ENCODE data around the gene BRWD1.

BRWD1 gene

DNA sequence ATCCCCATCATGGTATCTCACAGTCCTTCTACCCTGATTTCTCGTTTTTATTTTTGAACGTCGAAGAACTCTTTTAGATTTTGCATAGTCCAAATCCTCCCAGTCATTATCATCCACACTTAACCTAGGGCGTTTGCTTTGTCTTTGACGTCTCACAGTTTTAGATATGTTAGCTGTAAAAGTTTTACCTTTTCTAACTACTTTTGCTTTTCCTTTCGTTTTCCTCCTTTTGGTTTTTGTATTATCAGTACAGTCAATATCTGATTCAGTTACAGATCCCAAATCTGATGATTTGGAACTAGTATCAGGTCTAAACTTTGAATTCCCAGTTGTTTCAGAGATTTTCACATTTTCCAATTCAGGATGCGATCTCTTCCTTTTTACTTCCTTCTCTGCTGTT lies 117.1 kb downstream of the BRWD1 start:
- Histone ChIP-seq H3K4me1 (ENCODE audit: insufficient read depth, low read length) (no peaks in the 10 kb centered on the region), H3K36me3 (ENCODE audit: insufficient read depth, low read length) (peaks cover 81% of the 10 kb centered on the region), H3K9me3 (ENCODE audit: low read length) (no peaks in the 10 kb centered on the region), H3K4me3 (ENCODE audit: low read length) (no peak overlapping the region), H2AFZ (ENCODE audit: low read depth, low read length) (no peak overlapping the region), H3K27me3 (ENCODE audit: insufficient read depth, low read length) (no peaks in the 10 kb centered on the region)

DNA sequence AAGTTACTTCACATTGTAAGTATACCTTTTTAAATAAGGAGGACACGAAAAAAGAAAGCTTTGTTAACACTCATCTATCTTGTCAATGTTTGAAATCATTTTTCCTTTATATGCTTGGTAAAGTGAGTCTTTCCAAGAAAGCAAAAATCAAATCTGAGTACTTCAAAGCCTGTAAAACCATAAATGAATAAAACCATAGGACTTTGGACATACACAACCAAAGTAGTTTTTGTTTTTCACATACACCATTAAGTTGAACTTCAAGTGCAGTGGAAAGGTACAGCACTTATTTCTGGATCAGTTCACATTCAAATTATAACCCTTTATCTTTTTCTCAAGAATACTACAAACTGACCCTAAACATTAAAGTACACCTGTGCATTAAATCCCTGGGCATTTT lies 120.1 kb downstream of the BRWD1 start:
- Histone ChIP-seq H3K27me3 (ENCODE audit: insufficient read depth, low read length) (no peaks in the 10 kb centered on the region), H3K4me3 (ENCODE audit: low read length) (no peak overlapping the region), H3K36me3 (ENCODE audit: insufficient read depth, low read length) (peaks cover 52% of the 10 kb centered on the region), H3K9me3 (ENCODE audit: low read length) (no peaks in the 10 kb centered on the region), H3K4me1 (ENCODE audit: insufficient read depth, low read length) (no peaks in the 10 kb centered on the region), H2AFZ (ENCODE audit: low read depth, low read length) (no peak overlapping the region)

DNA sequence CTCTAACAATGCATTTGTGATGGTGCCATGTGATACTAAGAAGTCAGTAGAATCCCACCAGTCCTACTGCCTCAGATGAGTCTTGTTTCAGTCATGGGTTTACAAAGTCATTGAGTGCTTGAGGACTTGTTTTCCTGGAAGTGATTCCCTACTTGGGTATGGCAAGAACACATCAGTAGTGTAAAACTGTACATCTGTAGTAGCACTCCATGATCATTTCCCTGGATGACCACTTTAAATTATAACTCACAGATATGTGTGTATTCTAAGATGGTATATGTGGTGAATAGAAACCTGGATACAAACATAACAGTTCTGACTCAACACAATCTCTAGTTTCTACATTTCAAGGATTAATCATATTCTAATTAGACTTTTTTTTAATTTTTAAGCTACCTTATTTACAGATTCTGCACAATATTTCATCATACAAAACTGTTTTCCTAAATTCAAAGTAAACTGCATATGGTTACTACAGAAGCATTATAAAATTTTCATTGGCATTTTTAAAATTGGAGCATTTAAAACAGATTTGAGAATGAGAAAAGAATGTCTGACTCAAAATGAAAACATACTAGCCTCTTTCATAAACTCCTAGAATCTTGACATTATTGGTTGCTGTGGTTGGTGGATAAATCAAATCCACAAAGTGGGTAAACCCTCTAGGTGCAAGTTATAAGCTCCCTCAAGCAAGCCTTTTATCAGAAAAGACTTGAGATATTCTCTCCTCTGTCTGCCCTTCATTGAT lies 123.4 kb downstream of the BRWD1 start:
- no peak overlapping the region for H3K4me3 ChIP-seq (ENCODE audit: low read length)

DNA sequence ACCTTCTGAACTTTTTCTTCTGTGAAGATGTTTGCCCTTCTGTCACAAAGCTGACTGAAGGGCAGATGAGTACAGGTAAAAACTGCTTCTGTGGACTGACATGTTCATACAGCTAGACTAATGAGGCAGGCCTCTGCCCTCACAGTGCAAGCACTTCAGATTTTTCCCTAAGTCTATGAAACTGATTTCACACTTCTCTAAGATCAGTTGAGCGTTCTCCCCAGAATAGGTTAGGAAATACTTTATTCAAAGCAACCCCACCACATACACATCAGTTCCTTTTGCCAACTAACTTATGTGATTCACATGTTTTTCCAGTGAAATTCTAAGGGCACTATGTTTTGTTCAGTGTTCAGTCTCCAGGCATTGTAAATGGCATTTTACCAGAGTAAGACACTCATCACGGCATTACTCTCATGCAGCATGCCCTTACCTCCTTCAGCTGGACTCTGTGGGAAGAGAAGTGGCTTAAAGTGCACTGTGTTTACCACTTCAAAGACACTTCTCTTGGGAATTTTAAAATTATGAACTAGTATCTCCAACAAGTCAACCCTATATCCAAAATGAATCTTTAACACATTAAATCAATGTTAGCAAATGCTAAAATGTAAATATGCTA lies 124.8 kb downstream of the BRWD1 start:
- Histone ChIP-seq H3K4me1 (ENCODE audit: insufficient read depth, low read length) (no peaks in the 10 kb centered on the region), H3K9me3 (ENCODE audit: low read length) (no peaks in the 10 kb centered on the region), H3K27me3 (ENCODE audit: insufficient read depth, low read length) (no peaks in the 10 kb centered on the region), H3K36me3 (ENCODE audit: insufficient read depth, low read length) (peaks cover 11% of the 10 kb centered on the region), H2AFZ (ENCODE audit: low read depth, low read length) (no peak overlapping the region), H3K4me3 (ENCODE audit: low read length) (no peak overlapping the region)

More for the DNA sequence above, 123.4 kb downstream of the BRWD1 start:
- Histone ChIP-seq H2AFZ (ENCODE audit: low read depth, low read length) (no peak overlapping the region), H3K36me3 (ENCODE audit: insufficient read depth, low read length) (peaks cover 20% of the 10 kb centered on the region), H3K9me3 (ENCODE audit: low read length) (no peaks in the 10 kb centered on the region), H3K4me1 (ENCODE audit: insufficient read depth, low read length) (no peaks in the 10 kb centered on the region), H3K27me3 (ENCODE audit: insufficient read depth, low read length) (no peaks in the 10 kb centered on the region)

DNA sequence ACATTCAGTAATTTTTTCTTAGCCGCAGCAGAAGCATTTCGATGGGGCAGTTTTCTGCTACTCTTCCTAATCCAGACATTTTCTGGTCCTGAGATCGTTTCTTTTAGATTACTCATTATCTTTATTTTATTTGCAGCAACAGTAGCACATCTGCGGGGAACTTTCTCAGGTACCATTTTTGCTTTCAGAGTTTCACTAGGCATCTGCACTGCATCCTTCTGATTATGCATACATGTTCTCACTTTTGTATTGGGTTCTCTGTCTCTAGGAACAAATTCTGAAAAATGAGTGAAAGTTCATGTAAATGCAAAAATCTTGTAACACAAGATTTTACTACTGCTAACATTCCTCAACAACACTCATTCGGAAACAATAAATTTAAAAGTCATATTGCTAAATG lies 126.3 kb downstream of the BRWD1 start:
- Histone ChIP-seq H3K4me3 (ENCODE audit: low read length) (no peak overlapping the region), H3K9me3 (ENCODE audit: low read length) (no peaks in the 10 kb centered on the region), H3K4me1 (ENCODE audit: insufficient read depth, low read length) (peaks cover 5% of the 10 kb centered on the region), H3K27me3 (ENCODE audit: insufficient read depth, low read length) (no peaks in the 10 kb centered on the region), H3K36me3 (ENCODE audit: insufficient read depth, low read length) (no peaks in the 10 kb centered on the region), H2AFZ (ENCODE audit: low read depth, low read length) (no peak overlapping the region)

DNA sequence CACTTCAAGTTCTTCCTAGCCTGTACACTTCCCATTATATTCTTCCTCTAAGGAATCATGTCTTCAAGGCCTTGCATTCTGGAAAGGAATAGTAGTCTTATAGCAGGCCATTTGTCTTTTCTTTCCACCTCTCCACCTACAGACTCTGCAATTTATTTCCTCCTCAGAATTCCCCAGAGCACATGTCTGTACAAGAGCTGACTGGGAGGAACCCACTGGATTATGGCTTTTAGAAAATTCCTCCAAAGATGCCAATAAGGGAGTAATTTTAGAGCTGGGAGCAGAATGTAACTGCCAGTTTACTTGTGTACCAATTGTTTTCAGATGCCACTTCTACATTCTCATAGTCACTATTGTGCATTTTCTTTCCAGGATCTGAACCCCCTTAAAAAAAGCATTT lies 126.8 kb downstream of the BRWD1 start:
- no peaks in the 10 kb centered on the region for H3K36me3 ChIP-seq (ENCODE audit: insufficient read depth, low read length)
- H2AFZ ChIP-seq (ENCODE audit: low read depth, low read length) = no peak overlapping the region
- no peaks in the 10 kb centered on the region for H3K27me3 ChIP-seq (ENCODE audit: insufficient read depth, low read length)
- H3K9me3 ChIP-seq (ENCODE audit: low read length) = no peaks in the 10 kb centered on the region
- peaks cover 9% of the 10 kb centered on the region for H3K4me1 ChIP-seq (ENCODE audit: insufficient read depth, low read length)
- H3K4me3 ChIP-seq (ENCODE audit: low read length) = no peak overlapping the region

DNA sequence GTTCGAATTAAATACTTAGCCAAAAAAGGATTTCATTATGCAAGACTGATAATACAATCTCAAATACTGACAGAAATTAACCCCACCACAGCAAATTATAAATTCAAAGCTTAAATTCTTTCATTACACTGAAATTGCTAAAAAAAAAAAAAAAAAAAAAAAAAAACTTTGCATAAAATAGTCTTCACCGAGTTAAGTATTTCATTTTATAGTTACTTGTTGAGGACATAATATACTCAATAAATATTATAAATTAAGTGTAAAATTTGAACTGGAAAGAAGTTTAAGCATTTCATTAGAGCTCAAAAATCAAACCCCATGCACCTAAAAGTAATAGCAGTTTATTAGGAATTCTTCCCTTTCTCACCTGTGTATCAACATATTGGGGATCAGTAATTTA lies 128.3 kb downstream of the BRWD1 start:
- H2AFZ ChIP-seq (ENCODE audit: low read depth, low read length) = no peak overlapping the region
- peaks cover 13% of the 10 kb centered on the region for H3K4me1 ChIP-seq (ENCODE audit: insufficient read depth, low read length)
- no peaks in the 10 kb centered on the region for H3K9me3 ChIP-seq (ENCODE audit: low read length)
- peaks cover 9% of the 10 kb centered on the region for H3K36me3 ChIP-seq (ENCODE audit: insufficient read depth, low read length)
- no peak overlapping the region for H3K4me3 ChIP-seq (ENCODE audit: low read length)
- no peaks in the 10 kb centered on the region for H3K27me3 ChIP-seq (ENCODE audit: insufficient read depth, low read length)

DNA sequence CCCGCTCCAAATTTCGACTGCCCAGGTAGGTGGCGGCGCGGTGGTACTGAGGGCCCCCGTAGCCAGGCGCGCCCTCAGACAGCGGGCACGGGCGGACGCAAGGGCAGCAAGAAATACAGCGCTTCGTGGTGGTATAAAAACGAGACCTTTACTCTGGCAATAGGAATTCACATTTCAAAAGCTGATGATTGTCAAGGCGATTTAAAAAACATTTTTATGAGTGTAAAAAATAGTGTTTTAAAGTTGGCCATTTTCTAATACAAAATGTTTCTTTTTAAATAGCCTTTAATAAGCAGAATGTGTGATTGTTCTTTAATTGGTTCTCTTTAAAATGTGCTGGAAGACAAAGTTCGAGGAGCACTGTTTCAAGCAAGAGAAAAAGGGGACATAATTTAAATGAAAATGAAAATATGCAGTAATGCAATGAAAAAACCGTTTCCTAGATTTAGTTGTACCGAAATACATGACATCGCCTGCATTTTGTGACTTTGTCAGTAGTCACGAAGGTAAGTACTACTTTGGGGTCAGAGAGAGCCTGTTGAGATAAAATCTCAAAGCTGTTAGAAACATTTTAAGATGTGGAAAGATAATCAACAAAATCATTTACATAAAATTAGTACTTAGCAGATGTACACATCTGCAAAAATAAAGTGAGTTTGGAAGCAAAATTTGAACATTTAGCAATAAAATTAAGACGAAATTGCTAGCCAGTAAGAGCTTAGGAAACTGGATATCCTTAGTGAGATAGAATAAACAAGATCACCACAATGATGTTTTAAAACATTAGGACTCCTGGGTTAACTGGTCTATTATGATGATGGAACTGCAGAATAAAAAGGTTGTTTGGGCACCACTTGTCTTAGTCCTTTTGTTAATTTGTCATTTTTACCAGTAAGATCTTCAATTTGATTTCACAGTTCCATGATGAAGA lies 129.1 kb downstream of the BRWD1 start:
- Histone ChIP-seq H2AFZ (ENCODE audit: low read depth, low read length) (peak overlapping the region; percentile 90), H3K36me3 (ENCODE audit: insufficient read depth, low read length) (peaks cover 16% of the 10 kb centered on the region), H3K4me1 (ENCODE audit: insufficient read depth, low read length) (peaks cover 13% of the 10 kb centered on the region), H3K27me3 (ENCODE audit: insufficient read depth, low read length) (no peaks in the 10 kb centered on the region), H3K9me3 (ENCODE audit: low read length) (no peaks in the 10 kb centered on the region), H3K4me3 (ENCODE audit: low read length) (peak overlapping the region; percentile 90)

DNA sequence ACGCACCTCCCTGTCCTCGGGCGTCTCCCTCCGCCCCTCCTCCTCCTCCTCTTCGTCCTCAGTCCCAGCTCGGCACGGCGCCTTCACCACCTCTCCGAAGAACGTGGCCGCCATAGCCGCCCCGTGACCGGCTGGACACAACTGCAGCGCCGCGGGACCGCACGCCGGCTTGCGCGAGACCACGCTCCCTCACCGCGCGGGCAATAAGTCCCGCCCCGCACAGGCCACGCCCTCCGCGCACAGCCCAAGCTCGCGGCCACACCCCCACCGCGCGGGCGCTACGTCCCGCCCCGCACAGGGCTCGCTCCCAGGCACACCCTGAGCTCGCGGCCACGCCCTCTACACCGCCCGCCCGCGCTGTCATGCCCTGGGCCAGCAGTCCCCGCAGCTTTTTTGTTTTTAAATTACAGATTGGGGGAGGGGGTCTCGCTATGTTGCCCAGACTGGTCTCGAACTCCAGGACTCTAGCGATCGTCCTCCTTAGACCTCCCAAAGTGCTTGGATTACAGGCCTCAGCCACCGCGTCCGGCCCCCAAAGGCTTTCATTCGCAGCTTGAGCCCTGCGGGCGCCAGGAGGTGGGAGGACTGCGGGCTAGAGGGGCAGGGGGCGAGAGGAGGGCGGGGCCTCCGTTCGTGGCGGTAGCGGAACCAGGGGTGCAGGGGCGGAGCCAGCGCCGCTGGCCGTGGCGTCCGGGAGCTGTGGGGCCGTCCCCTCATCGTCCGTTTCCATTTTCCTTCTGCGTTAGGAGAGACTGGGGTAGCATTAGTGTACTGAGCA lies 130.0 kb downstream of the BRWD1 start, which contains the start of gene PSMG1:
Gene PSMG1, minus strand, starts transcription at position 180 of the 778 bp plus-strand sequence. Its CDS starts 66 bp downstream, at position 114.
- H3K4me1 ChIP-seq (ENCODE audit: insufficient read depth, low read length) = peaks cover 13% of the 10 kb centered on the region
- peak within 1 kb of the TSS; percentile 90 for H3K4me3 ChIP-seq (ENCODE audit: low read length)
- peaks cover 24% of the 10 kb centered on the region for H3K36me3 ChIP-seq (ENCODE audit: insufficient read depth, low read length)
- H3K27me3 ChIP-seq (ENCODE audit: insufficient read depth, low read length) = no peaks in the 10 kb centered on the region
- H2AFZ ChIP-seq (ENCODE audit: low read depth, low read length) = peak within 1 kb of the TSS; percentile 90
- peaks cover 3% of the 10 kb centered on the region for H3K9me3 ChIP-seq (ENCODE audit: low read length)

DNA sequence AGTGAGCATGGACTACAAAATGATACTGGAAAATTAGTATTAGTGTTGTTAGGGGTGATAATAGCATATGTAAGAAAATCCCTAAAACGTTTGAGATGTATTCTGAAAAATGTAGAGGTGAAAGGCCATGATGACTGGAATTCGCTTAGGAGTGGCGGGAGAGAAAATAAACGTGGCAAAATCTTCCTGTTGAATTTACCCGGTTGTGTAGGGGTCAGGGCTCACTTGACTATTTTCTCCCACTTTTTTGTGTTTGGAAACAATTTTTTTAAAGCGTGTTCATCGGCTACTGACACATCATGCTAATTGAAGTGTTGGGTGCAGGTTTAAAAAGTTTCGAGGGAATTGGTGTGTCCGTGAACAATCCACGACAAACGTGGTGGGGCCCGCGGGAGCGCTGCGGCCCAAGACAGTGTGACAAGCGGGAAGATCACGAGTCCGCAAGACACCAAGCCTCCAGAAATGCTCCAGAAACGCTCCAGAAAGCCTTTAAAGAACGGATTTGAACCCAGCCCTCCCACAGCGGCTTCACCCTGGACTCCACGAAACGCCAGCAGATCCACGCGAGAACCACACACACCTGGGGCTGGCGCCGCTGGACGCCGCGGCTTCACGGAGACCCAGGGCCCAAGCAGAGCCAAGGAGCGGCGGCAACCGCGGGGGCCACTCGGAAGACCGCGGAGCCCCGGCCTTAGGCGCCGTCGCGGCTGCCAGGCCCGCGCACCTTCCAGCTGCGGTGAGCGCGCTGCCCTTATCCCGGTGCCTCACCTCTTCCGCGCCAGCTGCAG lies 130.8 kb downstream of the BRWD1 start:
- Histone ChIP-seq H3K4me3 (ENCODE audit: low read length) (peak overlapping the region; percentile 90), H2AFZ (ENCODE audit: low read depth, low read length) (peak overlapping the region; percentile 90), H3K36me3 (ENCODE audit: insufficient read depth, low read length) (peaks cover 29% of the 10 kb centered on the region), H3K4me1 (ENCODE audit: insufficient read depth, low read length) (peaks cover 13% of the 10 kb centered on the region), H3K27me3 (ENCODE audit: insufficient read depth, low read length) (no peaks in the 10 kb centered on the region), H3K9me3 (ENCODE audit: low read length) (peaks cover 3% of the 10 kb centered on the region)

DNA sequence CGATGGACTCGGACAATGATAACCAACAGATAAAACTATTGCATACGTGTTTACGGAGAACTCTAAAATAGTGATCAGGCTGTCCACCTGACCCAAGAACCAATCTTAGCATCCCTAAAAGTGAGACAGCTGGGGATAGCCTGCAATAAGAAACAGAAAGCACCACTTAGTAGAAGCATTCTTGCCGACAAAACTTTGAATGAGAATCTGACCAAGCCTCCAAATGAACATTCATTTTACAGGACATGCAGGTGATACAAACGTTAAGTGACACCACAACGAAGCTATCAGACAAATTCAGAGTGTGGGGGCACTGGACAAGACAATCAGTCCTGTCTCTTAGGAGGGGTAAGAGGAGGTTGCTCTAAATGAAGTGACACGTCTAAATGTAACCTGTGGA lies 131.4 kb downstream of the BRWD1 start:
- Histone ChIP-seq H3K4me1 (ENCODE audit: insufficient read depth, low read length) (peaks cover 13% of the 10 kb centered on the region), H3K9me3 (ENCODE audit: low read length) (peaks cover 3% of the 10 kb centered on the region), H3K27me3 (ENCODE audit: insufficient read depth, low read length) (no peaks in the 10 kb centered on the region), H2AFZ (ENCODE audit: low read depth, low read length) (no peak overlapping the region), H3K36me3 (ENCODE audit: insufficient read depth, low read length) (peaks cover 34% of the 10 kb centered on the region), H3K4me3 (ENCODE audit: low read length) (peak overlapping the region; percentile 90)
